GM12892 (cell line): ENCODE results near the gene ZNF628.

ENCODE experiments used
- DNase-seq: peaks from one replicate; pipeline ENCODE4 v3.0.0; 2011; ENCODE audit not compliant: insufficient read length
- FAIRE-seq: peaks from 2 replicates; lab custom pipeline; 2011; peaks lifted over from hg19 to GRCh38; lab: Jason Lieb, UNC
- POLR2A ChIP-seq: IDR thresholded peaks from 2 replicates; pipeline ENCODE4 v1.6.1; 2011; ENCODE audit warnings: low read depth, low read length, control low read depth
- POLR2AphosphoS5 ChIP-seq: IDR thresholded peaks from 2 replicates; pipeline ENCODE4 v1.6.1; 2011; ENCODE audit warnings: low read depth, low read length, control low read depth
- TAF1 ChIP-seq: IDR thresholded peaks from 2 replicates; pipeline ENCODE4 v1.6.1; 2011; ENCODE audit warnings: low read depth, mild to moderate bottlenecking, control low read depth, low read length, borderline replicate concordance

ZNF628 gene

GRCh38 chr19:55520691-55521292, 44.4 kb downstream of the ZNF628 start:
- DNase-seq (no peak), FAIRE-seq (no peak)
- no peak for TF ChIP-seq TAF1
- no peak for TF ChIP-seq POLR2A

GRCh38 chr19:55525289-55526101, 49.1 kb downstream of the ZNF628 start:
- FAIRE-seq (no peak), DNase-seq (no peak)
- TF ChIP-seq POLR2A (no peak), POLR2AphosphoS5 (no peak), TAF1 (no peak)

GRCh38 chr19:55526216-55527196, 50.1 kb downstream of the ZNF628 start:
- FAIRE-seq, result no peak
- TF ChIP-seq POLR2AphosphoS5 (no peak; the same call in 1 of the 2 replicates), TAF1 (no peak), POLR2A (no peak)
- no peak for DNase-seq

- TF ChIP-seq POLR2AphosphoS5 (no peak), TAF1 (no peak), POLR2A (no peak)
- no peak for DNase-seq
- FAIRE-seq, result no peak
Measured at GRCh38 chr19:55527197-55528029, 51.0 kb downstream of the ZNF628 start.

- no peak for TF ChIP-seq POLR2AphosphoS5
- no peak for TF ChIP-seq TAF1
- TF ChIP-seq POLR2A, result no peak
- no peak for FAIRE-seq
- DNase-seq, result no peak
Measured at GRCh38 chr19:55528030-55528803, 51.8 kb downstream of the ZNF628 start.

- TF ChIP-seq POLR2A (no peak), POLR2AphosphoS5 (no peak), TAF1 (no peak)
- DNase-seq, result no peak
Measured at GRCh38 chr19:55529636-55530234, 53.3 kb downstream of the ZNF628 start.

GRCh38 chr19:55530996-55531395, 54.6 kb downstream of the ZNF628 start:
- DNase-seq, result no peak
- no peak for FAIRE-seq
- TF ChIP-seq TAF1, result no peak
- TF ChIP-seq POLR2A, result no peak
- TF ChIP-seq POLR2AphosphoS5, result no peak

More at GRCh38 chr19:55529636-55530234, 53.3 kb downstream of the ZNF628 start:
- no peak for FAIRE-seq
